ENCODE results near the gene UBE3D.

GRCh38 chr6:82881519-82881918 is 184.1 kb downstream of the UBE3D start:
- no peak for TF ChIP-seq EZH2 (IDR thresholded peaks at IDR 0.05; ENCODE audit: borderline replicate concordance, low read length)
- TF ChIP-seq, protein P1, sequence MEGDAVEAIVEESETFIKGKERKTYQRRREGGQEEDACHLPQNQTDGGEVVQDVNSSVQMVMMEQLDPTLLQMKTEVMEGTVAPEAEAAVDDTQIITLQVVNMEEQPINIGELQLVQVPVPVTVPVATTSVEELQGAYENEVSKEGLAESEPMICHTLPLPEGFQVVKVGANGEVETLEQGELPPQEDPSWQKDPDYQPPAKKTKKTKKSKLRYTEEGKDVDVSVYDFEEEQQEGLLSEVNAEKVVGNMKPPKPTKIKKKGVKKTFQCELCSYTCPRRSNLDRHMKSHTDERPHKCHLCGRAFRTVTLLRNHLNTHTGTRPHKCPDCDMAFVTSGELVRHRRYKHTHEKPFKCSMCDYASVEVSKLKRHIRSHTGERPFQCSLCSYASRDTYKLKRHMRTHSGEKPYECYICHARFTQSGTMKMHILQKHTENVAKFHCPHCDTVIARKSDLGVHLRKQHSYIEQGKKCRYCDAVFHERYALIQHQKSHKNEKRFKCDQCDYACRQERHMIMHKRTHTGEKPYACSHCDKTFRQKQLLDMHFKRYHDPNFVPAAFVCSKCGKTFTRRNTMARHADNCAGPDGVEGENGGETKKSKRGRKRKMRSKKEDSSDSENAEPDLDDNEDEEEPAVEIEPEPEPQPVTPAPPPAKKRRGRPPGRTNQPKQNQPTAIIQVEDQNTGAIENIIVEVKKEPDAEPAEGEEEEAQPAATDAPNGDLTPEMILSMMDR (IDR thresholded peaks at IDR 0.05; ENCODE audit: low read length): no peak
